PFSK-1 (cell line): Measurements from ENCODE around the gene BCL2L15.

ENCODE experiments used
- FOXP2 ChIP-seq: optimal IDR thresholded peaks from 2 replicates; pipeline ENCODE3; 2011; ENCODE audit warnings: borderline replicate concordance, control low read depth, inconsistent platforms; ENCODE audit not compliant: insufficient read depth; ENCODE audit errors: extremely low read length, extremely low read depth
- POLR2AphosphoS5 ChIP-seq: IDR thresholded peaks from 2 replicates; pipeline ENCODE4 v1.6.1; 2012; ENCODE audit warnings: low read depth, mild to moderate bottlenecking, control low read depth, low read length, moderate library complexity
- REST ChIP-seq, 2 experiments: IDR thresholded peaks; 2 replicates each; pipeline versions ENCODE4 v1.6.1 to v1.8.0; 2011 to 2012; ENCODE audit warnings: low read depth in 2 of 2, low read length in 2 of 2, control low read depth in 1 of 2, inconsistent platforms in 1 of 2, mild to moderate bottlenecking in 1 of 2, moderate library complexity in 1 of 2; ENCODE audit not compliant: insufficient read depth in 1 of 2
- SIN3A ChIP-seq: IDR thresholded peaks from 2 replicates; pipeline ENCODE4 v1.6.1; 2012; ENCODE audit warnings: mild to moderate bottlenecking, low read length, moderate library complexity, borderline replicate concordance; ENCODE audit not compliant: insufficient read depth
- TAF1 ChIP-seq: IDR thresholded peaks from 2 replicates; pipeline ENCODE4 v1.6.1; 2012; ENCODE audit warnings: low read length, control low read depth, borderline replicate concordance; ENCODE audit not compliant: insufficient read depth

BCL2L15 gene

GRCh38 chr1:113846391-113847035, 40.9 kb downstream of the BCL2L15 start:
- no peak for TF ChIP-seq FOXP2
- TF ChIP-seq POLR2AphosphoS5: no peak
- TF ChIP-seq SIN3A: no peak
- TF ChIP-seq REST (IDR thresholded peaks at IDR 0.05; ENCODE audit: insufficient read depth in 1 of 2, low read depth in 2 of 2, low read length in 2 of 2): no peak
- no peak for TF ChIP-seq TAF1

- TF ChIP-seq SIN3A: no peak
- TF ChIP-seq FOXP2: no peak
- no peak for TF ChIP-seq REST (IDR thresholded peaks at IDR 0.05; ENCODE audit: insufficient read depth in 1 of 2, low read depth in 2 of 2, low read length in 2 of 2)
- TF ChIP-seq POLR2AphosphoS5: no peak
- TF ChIP-seq TAF1: no peak
Observed at GRCh38 chr1:113836534-113836933, 50.8 kb downstream of the BCL2L15 start.

GRCh38 chr1:113835686-113836290, 51.6 kb downstream of the BCL2L15 start:
- no peak for TF ChIP-seq FOXP2
- no peak for TF ChIP-seq SIN3A
- TF ChIP-seq REST (IDR thresholded peaks at IDR 0.05; ENCODE audit: insufficient read depth in 1 of 2, low read depth in 2 of 2, low read length in 2 of 2): no peak
- no peak for TF ChIP-seq POLR2AphosphoS5
- no peak for TF ChIP-seq TAF1

GRCh38 chr1:113834716-113835115, 52.7 kb downstream of the BCL2L15 start:
- TF ChIP-seq FOXP2 (no peak), POLR2AphosphoS5 (no peak), TAF1 (no peak), REST (IDR thresholded peaks at IDR 0.05; ENCODE audit: insufficient read depth in 1 of 2, low read depth in 2 of 2, low read length in 2 of 2) (no peak), SIN3A (no peak)
